HepG2 (cell line): ENCODE measurements around the gene OR6C2.

Experiments used
- EZH2 ChIP-seq: conservative IDR thresholded peaks from 2 replicates; pipeline ENCODE4 v1.6.1; 2012; ENCODE audit warnings: mild to moderate bottlenecking, low read depth, low read length, moderate library complexity
- KLF13 ChIP-seq: sonication (generic); formaldehyde crosslinking; IDR thresholded peaks from 2 replicates; pipeline ENCODE4 v1.4.0; 2020; ENCODE audit warnings: mild to moderate bottlenecking, missing genetic modification reagents
- NFE2 ChIP-seq: sonication (generic); formaldehyde crosslinking; IDR thresholded peaks from 2 replicates; pipeline ENCODE4 v1.4.0; 2020; ENCODE audit warnings: missing genetic modification reagents
- PCBP1 ChIP-seq: fragments of 200-400 bp; formaldehyde crosslinking; IDR thresholded peaks from 2 replicates; pipeline ENCODE4 v1.6.1; 2017; ENCODE audit warnings: mild to moderate bottlenecking, low read depth, low read length, borderline replicate concordance
- POLR2A ChIP-seq, 2 experiments: IDR thresholded peaks; 2 replicates each; pipeline ENCODE4 v1.6.1; 2011; ENCODE audit warnings: low read depth in 2 of 2, low read length in 2 of 2, mild to moderate bottlenecking in 1 of 2, moderate library complexity in 1 of 2; ENCODE audit not compliant: insufficient read depth in 1 of 2
- ZFX ChIP-seq: sonication (generic); formaldehyde crosslinking; IDR thresholded peaks from 2 replicates; pipeline ENCODE4 v1.4.0; 2020; ENCODE audit warnings: mild to moderate bottlenecking, low read depth, missing genetic modification reagents, moderate library complexity
- ZMYM4 ChIP-seq: sonication (generic); formaldehyde crosslinking; IDR thresholded peaks from 2 replicates; pipeline ENCODE4 v1.8.1; 2023; ENCODE audit warnings: mild to moderate bottlenecking, missing genetic modification reagents
- ZNF24 ChIP-seq: fragments of 450-650 bp; IDR thresholded peaks from 2 replicates; pipeline ENCODE4 v1.6.1; 2017; ENCODE audit warnings: antibody characterized with exemption, mild to moderate bottlenecking
- ZNF629 ChIP-seq: sonication (generic); formaldehyde crosslinking; conservative IDR thresholded peaks from 2 replicates; pipeline ENCODE4 v1.5.0; 2020; ENCODE audit warnings: missing genetic modification reagents
- TF ChIP-seq, protein P1 (sequence below): sonication (generic); formaldehyde crosslinking; IDR thresholded peaks from 2 replicates; pipeline ENCODE4 v1.5.0; 2020; ENCODE audit warnings: mild to moderate bottlenecking, missing genetic modification reagents, moderate library complexity
- TF ChIP-seq, protein P2 (sequence below): sonication (generic); formaldehyde crosslinking; conservative IDR thresholded peaks from 2 replicates; pipeline ENCODE4 v1.4.0; 2020; ENCODE audit warnings: missing genetic modification reagents

DNA sequence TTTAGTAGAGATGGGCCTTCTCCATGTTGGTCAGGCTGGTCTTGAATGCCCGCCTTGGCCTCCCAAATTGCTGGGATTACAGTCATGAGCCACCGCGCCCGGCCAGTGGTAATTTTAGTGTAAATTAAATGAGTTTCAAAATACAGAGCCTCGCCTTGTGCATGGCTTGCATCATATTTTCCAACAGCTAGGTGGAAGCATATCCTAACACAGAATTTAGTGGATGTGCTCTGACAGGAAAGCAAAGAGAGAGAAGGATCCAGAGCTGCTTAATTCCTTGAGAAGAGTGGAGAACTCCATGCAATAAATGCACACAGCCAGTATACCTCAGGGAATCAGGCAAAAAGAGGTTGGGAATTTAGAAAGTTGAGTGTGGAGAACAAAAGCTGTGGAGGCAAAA is 2.5 kb downstream of the OR6C2 start:
- no peak for TF ChIP-seq PCBP1
- no peak for TF ChIP-seq KLF13 (CRISPR knock-in tag)
- TF ChIP-seq ZNF24, result no peak
- no peak for TF ChIP-seq EZH2
- TF ChIP-seq ZNF629 (CRISPR knock-in tag), result no peak
- TF ChIP-seq NFE2 (CRISPR knock-in tag), result no peak
- TF ChIP-seq, protein P1, sequence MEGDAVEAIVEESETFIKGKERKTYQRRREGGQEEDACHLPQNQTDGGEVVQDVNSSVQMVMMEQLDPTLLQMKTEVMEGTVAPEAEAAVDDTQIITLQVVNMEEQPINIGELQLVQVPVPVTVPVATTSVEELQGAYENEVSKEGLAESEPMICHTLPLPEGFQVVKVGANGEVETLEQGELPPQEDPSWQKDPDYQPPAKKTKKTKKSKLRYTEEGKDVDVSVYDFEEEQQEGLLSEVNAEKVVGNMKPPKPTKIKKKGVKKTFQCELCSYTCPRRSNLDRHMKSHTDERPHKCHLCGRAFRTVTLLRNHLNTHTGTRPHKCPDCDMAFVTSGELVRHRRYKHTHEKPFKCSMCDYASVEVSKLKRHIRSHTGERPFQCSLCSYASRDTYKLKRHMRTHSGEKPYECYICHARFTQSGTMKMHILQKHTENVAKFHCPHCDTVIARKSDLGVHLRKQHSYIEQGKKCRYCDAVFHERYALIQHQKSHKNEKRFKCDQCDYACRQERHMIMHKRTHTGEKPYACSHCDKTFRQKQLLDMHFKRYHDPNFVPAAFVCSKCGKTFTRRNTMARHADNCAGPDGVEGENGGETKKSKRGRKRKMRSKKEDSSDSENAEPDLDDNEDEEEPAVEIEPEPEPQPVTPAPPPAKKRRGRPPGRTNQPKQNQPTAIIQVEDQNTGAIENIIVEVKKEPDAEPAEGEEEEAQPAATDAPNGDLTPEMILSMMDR (CRISPR knock-in tag), result peak; percentile 77
- no peak for TF ChIP-seq ZFX (CRISPR knock-in tag)
- no peak for TF ChIP-seq POLR2A (IDR thresholded peaks at IDR 0.05; ENCODE audit: insufficient read depth in 1 of 2, low read depth in 2 of 2, low read length in 2 of 2)
- no peak for TF ChIP-seq ZMYM4
- TF ChIP-seq, protein P2, sequence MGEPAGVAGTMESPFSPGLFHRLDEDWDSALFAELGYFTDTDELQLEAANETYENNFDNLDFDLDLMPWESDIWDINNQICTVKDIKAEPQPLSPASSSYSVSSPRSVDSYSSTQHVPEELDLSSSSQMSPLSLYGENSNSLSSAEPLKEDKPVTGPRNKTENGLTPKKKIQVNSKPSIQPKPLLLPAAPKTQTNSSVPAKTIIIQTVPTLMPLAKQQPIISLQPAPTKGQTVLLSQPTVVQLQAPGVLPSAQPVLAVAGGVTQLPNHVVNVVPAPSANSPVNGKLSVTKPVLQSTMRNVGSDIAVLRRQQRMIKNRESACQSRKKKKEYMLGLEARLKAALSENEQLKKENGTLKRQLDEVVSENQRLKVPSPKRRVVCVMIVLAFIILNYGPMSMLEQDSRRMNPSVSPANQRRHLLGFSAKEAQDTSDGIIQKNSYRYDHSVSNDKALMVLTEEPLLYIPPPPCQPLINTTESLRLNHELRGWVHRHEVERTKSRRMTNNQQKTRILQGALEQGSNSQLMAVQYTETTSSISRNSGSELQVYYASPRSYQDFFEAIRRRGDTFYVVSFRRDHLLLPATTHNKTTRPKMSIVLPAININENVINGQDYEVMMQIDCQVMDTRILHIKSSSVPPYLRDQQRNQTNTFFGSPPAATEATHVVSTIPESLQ (CRISPR knock-in tag), result no peak
